CD4-positive, alpha-beta T cell treated with Interleukin-2 at 100 ng/mL for 4 hours (primary cell): ENCODE data around the gene NUDT3.

Source experiments
- DNase-seq: peaks from one replicate; pipeline ENCODE4 v3.0.0-alpha.2; 2020; ENCODE audit warnings: low spot score

Gene NUDT3

GRCh38 chr6:34321821-34322220 lies 70.6 kb downstream of the NUDT3 start:
- no peak for DNase-seq

- DNase-seq: no peak
Observed at GRCh38 chr6:34319471-34319885, 73.0 kb downstream of the NUDT3 start.

GRCh38 chr6:34318499-34319470 lies 73.7 kb downstream of the NUDT3 start:
- DNase-seq: no peak

GRCh38 chr6:34317882-34318498 lies 74.5 kb downstream of the NUDT3 start:
- no peak for DNase-seq

- no peak for DNase-seq
Observed at GRCh38 chr6:34317172-34317477, 75.3 kb downstream of the NUDT3 start.

- DNase-seq: no peak
Observed at GRCh38 chr6:34316431-34317171, 75.9 kb downstream of the NUDT3 start.

GRCh38 chr6:34315780-34316179 lies 76.7 kb downstream of the NUDT3 start:
- DNase-seq: peak; percentile 21

GRCh38 chr6:34315256-34315655 lies 77.2 kb downstream of the NUDT3 start:
- no peak for DNase-seq

- DNase-seq: no peak
Observed at GRCh38 chr6:34312259-34312658, 80.2 kb downstream of the NUDT3 start.

- no peak for DNase-seq
Observed at GRCh38 chr6:34310817-34311216, 81.7 kb downstream of the NUDT3 start.

GRCh38 chr6:34308483-34308882 lies 84.0 kb downstream of the NUDT3 start:
- DNase-seq: no peak

- no peak for DNase-seq
Observed at GRCh38 chr6:34305982-34306708, 86.3 kb downstream of the NUDT3 start.

- DNase-seq: no peak
Observed at GRCh38 chr6:34305497-34305896, 87.0 kb downstream of the NUDT3 start.

- no peak for DNase-seq
Observed at GRCh38 chr6:34304164-34304563, 88.3 kb downstream of the NUDT3 start.

GRCh38 chr6:34302929-34303328 lies 89.5 kb downstream of the NUDT3 start:
- DNase-seq: no peak

GRCh38 chr6:34301408-34301807 lies 91.1 kb downstream of the NUDT3 start:
- no peak for DNase-seq

- no peak for DNase-seq
Observed at GRCh38 chr6:34300332-34300751, 92.1 kb downstream of the NUDT3 start.

GRCh38 chr6:34298941-34299340 lies 93.5 kb downstream of the NUDT3 start:
- no peak for DNase-seq

- DNase-seq: peak; percentile 5
Observed at GRCh38 chr6:34295721-34296120, 96.7 kb downstream of the NUDT3 start.

- no peak for DNase-seq
Observed at GRCh38 chr6:34292954-34293353, 99.5 kb downstream of the NUDT3 start.

GRCh38 chr6:34289137-34289536 lies 103.3 kb downstream of the NUDT3 start:
- DNase-seq: no peak

- DNase-seq: no peak
Observed at GRCh38 chr6:34288581-34288980, 103.9 kb downstream of the NUDT3 start.
